HepG2 (cell line): ENCODE results near the gene AFF1. TPM values are rescaled to one million over a fixed set of nuclear protein-coding genes. Genes with fewer than 3 reads are reported as not detected.

Source experiments
- ATAC-seq: fragments of 200-7000 bp; cut with Tn5 transposase; 3 replicates; pipeline ENCODE4 v1.9.1; 2020; ENCODE audit warnings: mild to moderate bottlenecking, moderate library complexity
- BruUV-seq: library from RNA; stranded (reverse); fragments of 400-500 nt; replicated peaks from 2 replicates; lab custom pipeline; 2021; lab: Mats Ljungman, UMichigan
- CTCF ChIA-PET: fragments of 300-600 bp; formaldehyde crosslinking; extraction: SDS; loops from one replicate; lab custom pipeline; 2021; ENCODE audit warnings: low total read pairs, inconsistent platforms, low intra/inter-chr PET ratio; lab: Yijun Ruan, JAX
- POLR2A ChIA-PET: fragments of 350-600 bp; sonication (Branson Sonifier 250); formaldehyde crosslinking; loops from one replicate; lab custom pipeline; 2020; ENCODE audit warnings: antibody characterized with exemption, inconsistent platforms; lab: Yijun Ruan, JAX
- DNase-seq: peaks from one replicate; pipeline ENCODE4 v3.0.0-alpha.2; 2015; ENCODE audit warnings: low spot score
- FAIRE-seq: peaks from 3 replicates; lab custom pipeline; 2011; peaks lifted over from hg19 to GRCh38; lab: Jason Lieb, UNC
- H2AFZ ChIP-seq: one replicate; pipeline ENCODE4 v1.6.1; 2011; ENCODE audit warnings: low read length, inconsistent platforms
- H3K27ac ChIP-seq: fragments of 300-600 bp; 3 replicates; pipeline ENCODE4 v1.8.0; 2011; ENCODE audit warnings: mixed run types, mild to moderate bottlenecking, mixed read lengths, low read length, inconsistent platforms; ENCODE audit not compliant: insufficient read depth; ENCODE audit errors: extremely low read length
- H3K27me3 ChIP-seq, 2 experiments: fragments of 200-600 bp in 1 of 2; 2 replicates in 1 of 2; 3 replicates in 1 of 2; pipeline versions ENCODE4 v1.6.0 to v1.8.0; 2011; ENCODE audit warnings: low read length in 2 of 2, mild to moderate bottlenecking in 2 of 2, moderate library complexity in 2 of 2, inconsistent platforms in 1 of 2; ENCODE audit not compliant: insufficient read depth in 2 of 2, control insufficient read depth in 1 of 2
- H3K36me3 ChIP-seq, 2 experiments: fragments of 200-600 bp in 1 of 2; replicated peaks in 1 of 2; 2 replicates in 1 of 2; 3 replicates in 1 of 2; pipeline versions ENCODE4 v1.5.1 to v1.8.0; 2011; ENCODE audit warnings: low read length in 2 of 2, inconsistent platforms in 1 of 2; ENCODE audit not compliant: insufficient read depth in 2 of 2, control insufficient read depth in 1 of 2
- H3K4me1 ChIP-seq: 2 replicates; pipeline ENCODE4 v1.5.1; 2012; ENCODE audit warnings: low read length, inconsistent platforms; ENCODE audit not compliant: insufficient read depth
- H3K4me2 ChIP-seq: 2 replicates; pipeline ENCODE4 v1.6.0; 2011; ENCODE audit warnings: low read depth, low read length, inconsistent platforms
- H3K4me3 ChIP-seq, 3 experiments: fragments of 200-600 bp in 1 of 3; sonication (generic), shearing (Covaris generic) in 1 of 3; replicated peaks in 1 of 3; 2 replicates each; pipeline ENCODE4 v1.5.1; 2011 to 2016; ENCODE audit warnings: low read length in 3 of 3, inconsistent platforms in 2 of 3, low read depth in 2 of 3, mild to moderate bottlenecking in 2 of 3, control low read depth in 1 of 3, mixed read lengths in 1 of 3; ENCODE audit not compliant: insufficient read depth in 1 of 3
- H3K79me2 ChIP-seq: one replicate; pipeline ENCODE4 v1.6.1; 2011; ENCODE audit warnings: low read length, inconsistent platforms; ENCODE audit not compliant: insufficient read depth
- H3K9ac ChIP-seq: 2 replicates; pipeline ENCODE4 v1.6.0; 2011; ENCODE audit warnings: mild to moderate bottlenecking, low read depth, low read length, inconsistent platforms; ENCODE audit not compliant: insufficient read depth
- H3K9me3 ChIP-seq: 2 replicates; pipeline ENCODE4 v1.5.1; 2012; ENCODE audit warnings: mild to moderate bottlenecking, low read length
- H4K20me1 ChIP-seq: 2 replicates; pipeline ENCODE4 v1.6.0; 2011; ENCODE audit warnings: inconsistent platforms, mild to moderate bottlenecking, low read length, moderate library complexity; ENCODE audit not compliant: insufficient read depth
- ATF2 ChIP-seq: sonication (generic); formaldehyde crosslinking; IDR thresholded peaks from 2 replicates; pipeline ENCODE4 v1.4.0; 2020; ENCODE audit warnings: missing genetic modification reagents
- BATF2 ChIP-seq: sonication (generic); formaldehyde crosslinking; IDR thresholded peaks from 2 replicates; pipeline ENCODE4 v1.8.0; 2022; ENCODE audit warnings: mild to moderate bottlenecking, missing genetic modification reagents, moderate library complexity
- CSRNP1 ChIP-seq: sonication (generic); formaldehyde crosslinking; IDR thresholded peaks from 2 replicates; pipeline ENCODE4 v1.8.1; 2023; ENCODE audit warnings: mild to moderate bottlenecking, missing genetic modification reagents
- DMTF1 ChIP-seq: sonication (generic); formaldehyde crosslinking; IDR thresholded peaks from 2 replicates; pipeline ENCODE4 v1.4.0; 2020; ENCODE audit warnings: mild to moderate bottlenecking, missing genetic modification reagents
- HES4 ChIP-seq: sonication (generic); formaldehyde crosslinking; IDR thresholded peaks from 2 replicates; pipeline ENCODE4 v1.9.0; 2021; ENCODE audit warnings: mild to moderate bottlenecking, missing genetic modification reagents, borderline replicate concordance
- POLR2A ChIP-seq, 2 experiments: IDR thresholded peaks; 2 replicates each; pipeline ENCODE4 v1.6.1; 2011; ENCODE audit warnings: low read depth in 2 of 2, low read length in 2 of 2, mild to moderate bottlenecking in 1 of 2, moderate library complexity in 1 of 2; ENCODE audit not compliant: insufficient read depth in 1 of 2
- PRDM4 ChIP-seq: sonication (generic); formaldehyde crosslinking; IDR thresholded peaks from 2 replicates; pipeline ENCODE4 v1.9.0; 2021; ENCODE audit warnings: missing genetic modification reagents, borderline replicate concordance
- RXRB ChIP-seq: IDR thresholded peaks from 2 replicates; pipeline ENCODE4 v1.6.1; 2016; ENCODE audit warnings: borderline replicate concordance, missing genetic modification reagents, missing compliant biosample characterization
- ZBTB8A ChIP-seq: sonication (generic); formaldehyde crosslinking; IDR thresholded peaks from 2 replicates; pipeline ENCODE4 v1.4.0; 2020; ENCODE audit warnings: mild to moderate bottlenecking, low read depth, missing genetic modification reagents, borderline replicate concordance
- ZFP36 ChIP-seq: fragments of 150-350 bp; IDR thresholded peaks from 2 replicates; pipeline ENCODE4 v1.6.1; 2018; ENCODE audit warnings: borderline replicate concordance, low read length, low read depth; ENCODE audit not compliant: partially characterized antibody
- ZNF550 ChIP-seq: sonication (generic); formaldehyde crosslinking; IDR thresholded peaks from 2 replicates; pipeline ENCODE4 v1.4.0; 2020; ENCODE audit warnings: mild to moderate bottlenecking, missing genetic modification reagents, borderline replicate concordance
- ZSCAN21 ChIP-seq: sonication (generic); formaldehyde crosslinking; IDR thresholded peaks from 2 replicates; pipeline ENCODE4 v1.8.0; 2022; ENCODE audit warnings: mild to moderate bottlenecking, missing genetic modification reagents, moderate library complexity, borderline replicate concordance
- WGBS: methylation state at CpG from one replicate; pipeline ENCODE4 v1.1.6; 2017; ENCODE audit warnings: low lambda C conversion rate; 5-methylcytosine and 5-hydroxymethylcytosine counted together
- in situ Hi-C: cut with HindIII; loops from 2 replicates; pipeline ENCODE4 v1.10.0; 2017; ENCODE audit warnings: low pct_unique_long_range_greater_than_20kb; ENCODE audit not compliant: extremely low pct_ligation_motif_present
- intact Hi-C: fragments of 100-400 bp; cut with micrococcal nuclease; formaldehyde crosslinking; loops from one replicate; pipeline ENCODE4 v1.10.0; 2022; ENCODE audit not compliant: unreplicated experiment
- polyA plus RNA-seq, 8 experiments: library from polyadenylated mRNA; depleted of rRNA in 3 of 8; stranded (reverse) in 7 of 8; unstranded in 1 of 8; fragments of >200 nt; fragmentation: Illumina TruSeq in 4 of 8; extraction: Trizol in 4 of 8; gene quantifications; 2 replicates each; pipeline versions ENCODE4 v1.2.1 to v1.2.3, GENCODE V29; 2011 to 2016; ENCODE audit warnings: low read depth in 4 of 8, missing spikeins in 1 of 8, mixed read lengths in 1 of 8; ENCODE audit not compliant: insufficient read depth in 1 of 8
- total RNA-seq, 5 experiments: library from RNA; depleted of rRNA; stranded (reverse); fragments of >200 nt; fragmentation: Illumina TruSeq; extraction: Trizol; gene quantifications; 2 replicates each; pipeline ENCODE4 v1.2.3, GENCODE V29; 2016; ENCODE audit warnings: low read depth in 1 of 5
- TF ChIP-seq, protein P1 (sequence below): sonication (generic); formaldehyde crosslinking; IDR thresholded peaks from 2 replicates; pipeline ENCODE4 v1.5.0; 2020; ENCODE audit warnings: mild to moderate bottlenecking, missing genetic modification reagents

AFF1 gene
- total and polyA plus RNA-seq, 2 of the 13 experiments (the other 11 are each of a cell fraction or from before 2014, with no cell fraction given): 15.5 to 15.9 TPM

GRCh38 chr4:86967798-86968197 lies 33.0 kb downstream of the AFF1 start:
- ATAC-seq (no peak), DNase-seq (no peak), FAIRE-seq (no peak)
- H3K36me3 ChIP-seq: no peaks in the 10 kb centered on the region
- H3K9me3 ChIP-seq: no peaks in the 10 kb centered on the region
- WGBS: 96% methylated on average over 2 of the region's 2 CpGs
- POLR2A ChIA-PET: no interaction called here
- H3K4me3 ChIP-seq: no peak overlapping the region
- H3K27ac ChIP-seq: no peak overlapping the region
- no peaks in the 10 kb centered on the region for H3K27me3 ChIP-seq
- H3K9ac ChIP-seq: no peak overlapping the region
- no peak overlapping the region for H3K4me2 ChIP-seq
- intact Hi-C loops (no loop called here), in situ Hi-C loops (no loop called here)
- CTCF ChIA-PET: no interaction called here
- peaks cover 45% of the 10 kb centered on the region for H3K4me1 ChIP-seq
- H4K20me1 ChIP-seq: no peaks in the 10 kb centered on the region
- H3K79me2 ChIP-seq: peaks cover 58% of the 10 kb centered on the region
- no peak overlapping the region for H2AFZ ChIP-seq
- no TSS peak for BruUV-seq
- TF ChIP-seq BATF2 (CRISPR knock-in tag) (no peak), HES4 (no peak), RXRB (CRISPR knock-in tag) (no peak), ATF2 (CRISPR knock-in tag) (no peak), CSRNP1 (CRISPR knock-in tag) (no peak), ZFP36 (no peak), ZBTB8A (CRISPR knock-in tag) (no peak), DMTF1 (CRISPR knock-in tag) (no peak), POLR2A (IDR thresholded peaks at IDR 0.05; ENCODE audit: insufficient read depth in 1 of 2, low read depth in 2 of 2, low read length in 2 of 2) (no peak), ZSCAN21 (CRISPR knock-in tag) (no peak), PRDM4 (CRISPR knock-in tag) (no peak), ZNF550 (no peak)
- TF ChIP-seq, protein P1, sequence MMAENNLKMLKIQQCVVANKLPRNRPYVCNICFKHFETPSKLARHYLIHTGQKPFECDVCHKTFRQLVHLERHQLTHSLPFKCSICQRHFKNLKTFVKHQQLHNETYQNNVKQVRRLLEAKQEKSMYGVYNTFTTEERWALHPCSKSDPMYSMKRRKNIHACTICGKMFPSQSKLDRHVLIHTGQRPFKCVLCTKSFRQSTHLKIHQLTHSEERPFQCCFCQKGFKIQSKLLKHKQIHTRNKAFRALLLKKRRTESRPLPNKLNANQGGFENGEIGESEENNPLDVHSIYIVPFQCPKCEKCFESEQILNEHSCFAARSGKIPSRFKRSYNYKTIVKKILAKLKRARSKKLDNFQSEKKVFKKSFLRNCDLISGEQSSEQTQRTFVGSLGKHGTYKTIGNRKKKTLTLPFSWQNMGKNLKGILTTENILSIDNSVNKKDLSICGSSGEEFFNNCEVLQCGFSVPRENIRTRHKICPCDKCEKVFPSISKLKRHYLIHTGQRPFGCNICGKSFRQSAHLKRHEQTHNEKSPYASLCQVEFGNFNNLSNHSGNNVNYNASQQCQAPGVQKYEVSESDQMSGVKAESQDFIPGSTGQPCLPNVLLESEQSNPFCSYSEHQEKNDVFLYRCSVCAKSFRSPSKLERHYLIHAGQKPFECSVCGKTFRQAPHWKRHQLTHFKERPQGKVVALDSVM: no peak
